Endothelial cell (in vitro differentiated cells): Measurements from ENCODE around the gene F7. TPM values are rescaled to one million over a fixed set of nuclear protein-coding genes. Genes with fewer than 3 reads are reported as not detected.
"Not testable (repeated sequence)": the region's sequence is repeated elsewhere in the genome, so short reads cannot be mapped to it uniquely, and the experiment has no call there.

Experiments used
- DNase-seq: peaks from one replicate; pipeline ENCODE4 v3.0.0; 2021; ENCODE audit warnings: low spot score
- H3K27ac Mint-ChIP-seq: one replicate; pipeline ENCODE4 v1.8.0; 2021; ENCODE audit warnings: mixed read lengths, inconsistent platforms; ENCODE audit not compliant: unreplicated experiment
- H3K27me3 Mint-ChIP-seq: one replicate; pipeline ENCODE4 v1.8.0; 2021; ENCODE audit warnings: mild to moderate bottlenecking, moderate library complexity, mixed read lengths, inconsistent platforms; ENCODE audit not compliant: unreplicated experiment
- H3K36me3 Mint-ChIP-seq: one replicate; pipeline ENCODE4 v1.8.0; 2021; ENCODE audit warnings: mild to moderate bottlenecking, low read depth, mixed read lengths, inconsistent platforms; ENCODE audit not compliant: unreplicated experiment
- H3K4me1 Mint-ChIP-seq: one replicate; pipeline ENCODE4 v1.8.0; 2021; ENCODE audit warnings: mild to moderate bottlenecking, mixed read lengths, inconsistent platforms; ENCODE audit not compliant: unreplicated experiment
- H3K4me3 Mint-ChIP-seq: one replicate; pipeline ENCODE4 v1.8.0; 2021; ENCODE audit warnings: mild to moderate bottlenecking, mixed read lengths, inconsistent platforms; ENCODE audit not compliant: unreplicated experiment
- H3K9me3 Mint-ChIP-seq: one replicate; pipeline ENCODE4 v1.8.0; 2021; ENCODE audit warnings: mixed read lengths, inconsistent platforms; ENCODE audit not compliant: unreplicated experiment
- total RNA-seq: library from RNA; stranded (reverse); fragmentation: NEBNext Ultra II Directional; extraction: Animal tissue kit (Norgen Biotek cat#: 25700); gene quantifications from one replicate; pipeline ENCODE4 v1.2.1, GENCODE V29; 2021; ENCODE audit not compliant: unreplicated experiment
- TF ChIP-seq, protein P1 (sequence below): fragments of 200-600 bp; sonication (generic); IDR thresholded peaks from one replicate; pipeline ENCODE4 v1.5.0; 2021; ENCODE audit warnings: antibody characterized with exemption; ENCODE audit not compliant: unreplicated experiment

F7 gene
- total RNA-seq, 1 donor from 2014 or later = not detected

DNA sequence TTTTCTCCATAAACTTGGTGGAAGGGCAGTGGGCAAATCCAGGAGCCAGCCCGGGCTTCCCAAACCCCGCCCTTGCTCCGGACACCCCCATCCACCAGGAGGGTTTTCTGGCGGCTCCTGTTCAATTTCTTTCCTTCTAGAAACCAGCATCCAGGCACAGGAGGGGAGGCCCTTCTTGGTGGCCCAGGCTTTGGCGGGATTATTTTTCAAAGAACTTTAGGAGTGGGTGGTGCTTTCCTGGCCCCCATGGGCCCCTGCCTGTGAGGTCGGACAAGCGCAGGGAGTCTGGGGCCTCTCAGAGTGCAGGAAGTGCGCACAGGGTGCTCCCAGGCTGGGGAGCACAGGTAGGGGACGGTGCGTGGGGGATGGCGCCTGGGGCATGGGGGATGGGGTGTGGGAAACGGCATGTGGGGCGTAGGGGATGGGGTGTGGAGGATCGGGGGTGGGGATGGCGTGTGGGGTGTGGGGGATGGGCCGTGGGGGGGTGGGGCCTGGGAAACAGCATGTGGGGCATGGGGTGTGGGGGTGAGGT lies 396 bp downstream of the F7 start:
- TF ChIP-seq, protein P1, sequence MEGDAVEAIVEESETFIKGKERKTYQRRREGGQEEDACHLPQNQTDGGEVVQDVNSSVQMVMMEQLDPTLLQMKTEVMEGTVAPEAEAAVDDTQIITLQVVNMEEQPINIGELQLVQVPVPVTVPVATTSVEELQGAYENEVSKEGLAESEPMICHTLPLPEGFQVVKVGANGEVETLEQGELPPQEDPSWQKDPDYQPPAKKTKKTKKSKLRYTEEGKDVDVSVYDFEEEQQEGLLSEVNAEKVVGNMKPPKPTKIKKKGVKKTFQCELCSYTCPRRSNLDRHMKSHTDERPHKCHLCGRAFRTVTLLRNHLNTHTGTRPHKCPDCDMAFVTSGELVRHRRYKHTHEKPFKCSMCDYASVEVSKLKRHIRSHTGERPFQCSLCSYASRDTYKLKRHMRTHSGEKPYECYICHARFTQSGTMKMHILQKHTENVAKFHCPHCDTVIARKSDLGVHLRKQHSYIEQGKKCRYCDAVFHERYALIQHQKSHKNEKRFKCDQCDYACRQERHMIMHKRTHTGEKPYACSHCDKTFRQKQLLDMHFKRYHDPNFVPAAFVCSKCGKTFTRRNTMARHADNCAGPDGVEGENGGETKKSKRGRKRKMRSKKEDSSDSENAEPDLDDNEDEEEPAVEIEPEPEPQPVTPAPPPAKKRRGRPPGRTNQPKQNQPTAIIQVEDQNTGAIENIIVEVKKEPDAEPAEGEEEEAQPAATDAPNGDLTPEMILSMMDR = no peak
- H3K27me3 Mint-ChIP-seq = peaks cover 6% of the 10 kb centered on the region
- no peak for DNase-seq
- no peak overlapping the region for H3K4me3 Mint-ChIP-seq
- no peaks in the 10 kb centered on the region for H3K9me3 Mint-ChIP-seq
- H3K27ac Mint-ChIP-seq = no peak overlapping the region
- peaks cover 4% of the 10 kb centered on the region for H3K36me3 Mint-ChIP-seq
- H3K4me1 Mint-ChIP-seq = no peaks in the 10 kb centered on the region

DNA sequence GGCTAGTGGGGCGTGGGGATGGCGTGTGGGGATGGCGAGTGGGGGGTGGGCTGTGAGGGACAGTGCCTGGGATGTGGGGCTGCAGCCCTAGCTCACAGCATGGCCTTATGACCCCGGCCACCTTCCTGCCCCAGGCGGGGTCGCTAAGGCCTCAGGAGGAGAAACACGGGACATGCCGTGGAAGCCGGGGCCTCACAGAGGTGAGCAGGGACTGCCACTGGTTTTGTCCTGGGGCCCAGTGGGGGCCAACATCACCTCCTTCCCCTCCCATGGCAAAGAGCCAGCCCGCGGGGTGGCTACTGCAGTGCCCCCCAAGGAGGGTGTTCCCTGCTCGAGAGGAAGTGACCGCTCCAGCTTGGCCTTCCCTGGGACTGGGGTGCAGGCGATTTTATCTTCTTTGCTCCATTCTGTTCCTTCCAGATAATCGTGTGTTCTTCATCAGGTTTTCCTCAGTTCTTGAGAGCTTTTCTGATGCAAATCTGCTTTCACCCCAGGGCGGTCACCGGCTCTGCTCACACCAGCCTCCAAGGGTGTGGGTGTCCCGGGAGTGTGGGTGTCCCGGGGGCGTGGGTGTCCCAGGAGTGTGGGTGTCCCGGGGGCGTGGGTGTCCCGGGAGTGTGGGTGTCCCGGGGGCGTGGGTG lies 1.2 kb downstream of the F7 start:
- no peaks in the 10 kb centered on the region for H3K9me3 Mint-ChIP-seq
- no peak for DNase-seq
- no peak overlapping the region for H3K4me3 Mint-ChIP-seq
- H3K4me1 Mint-ChIP-seq = no peaks in the 10 kb centered on the region
- H3K27me3 Mint-ChIP-seq = peaks cover 3% of the 10 kb centered on the region
- no peak overlapping the region for H3K27ac Mint-ChIP-seq
- TF ChIP-seq, protein P1 = no peak
- H3K36me3 Mint-ChIP-seq = peaks cover 4% of the 10 kb centered on the region

DNA sequence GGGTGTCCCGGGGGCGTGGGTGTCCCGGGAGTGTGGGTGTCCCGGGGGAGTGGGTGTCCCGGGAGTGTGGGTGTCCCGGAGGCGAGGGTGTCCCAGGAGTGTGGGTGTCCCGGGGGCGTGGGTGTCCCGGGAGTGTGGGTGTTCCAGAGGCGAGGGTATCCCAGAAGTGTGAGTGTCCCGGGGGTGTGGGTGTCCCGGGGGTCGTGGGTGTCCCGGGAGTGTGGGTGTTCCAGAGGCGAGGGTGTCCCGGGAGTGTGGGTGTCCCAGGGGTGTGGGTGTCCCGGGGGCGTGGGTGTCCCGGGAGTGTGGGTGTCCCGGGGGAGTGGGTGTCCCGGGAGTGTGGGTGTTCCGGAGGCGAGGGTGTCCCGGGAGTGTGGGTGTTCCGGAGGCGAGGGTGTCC lies 2.9 kb downstream of the F7 start:
- not testable (repeated sequence) for H3K27ac Mint-ChIP-seq, H3K27me3 Mint-ChIP-seq, H3K4me1 Mint-ChIP-seq, H3K9me3 Mint-ChIP-seq, DNase-seq, H3K36me3 Mint-ChIP-seq, H3K4me3 Mint-ChIP-seq

DNA sequence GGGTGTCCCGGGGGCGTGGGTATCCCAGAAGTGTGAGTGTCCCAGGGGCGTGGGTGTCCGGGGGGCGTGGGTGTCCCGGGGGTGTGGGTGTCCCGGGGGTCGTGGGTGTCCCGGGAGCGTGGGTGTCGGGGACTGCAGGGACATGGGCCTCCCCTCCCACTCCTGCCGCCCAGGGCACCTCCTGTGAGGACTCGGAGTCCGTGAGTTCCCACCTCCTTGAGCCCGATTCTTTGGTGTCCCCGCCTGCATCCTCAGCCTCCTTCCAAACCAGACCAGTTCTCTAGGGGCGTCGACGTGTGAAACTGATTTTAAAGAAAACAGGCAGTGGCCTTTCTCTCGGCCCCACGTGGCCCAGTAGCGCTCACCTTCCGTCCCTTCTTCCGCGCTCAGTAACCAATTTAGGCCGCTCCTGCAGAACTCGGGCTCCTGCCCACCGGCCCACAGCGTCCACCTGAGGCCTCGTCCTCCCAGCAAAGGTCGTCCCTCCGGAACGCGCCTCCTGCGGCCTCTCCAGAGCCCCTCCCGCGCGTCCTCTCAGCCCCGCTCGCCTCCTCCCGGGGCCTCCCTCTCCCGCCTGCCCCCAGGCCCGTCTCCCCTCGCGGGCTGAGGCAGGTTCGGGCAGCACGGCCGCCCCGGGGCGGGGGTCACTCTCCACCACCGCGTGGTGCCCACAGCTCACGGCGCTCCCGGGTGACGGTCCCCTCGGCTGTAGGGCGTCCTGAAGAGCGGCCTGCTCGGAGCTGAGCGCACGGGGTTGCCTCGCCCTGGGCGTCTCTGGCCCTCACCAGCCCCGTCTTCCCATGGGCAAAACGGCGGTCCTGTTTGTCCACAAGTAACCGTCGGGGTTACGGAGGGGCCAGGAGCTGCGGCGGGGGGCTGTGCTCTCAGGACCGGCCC lies 3.8 kb downstream of the F7 start:
- H3K27ac Mint-ChIP-seq = no peak overlapping the region
- H3K9me3 Mint-ChIP-seq = no peaks in the 10 kb centered on the region
- H3K36me3 Mint-ChIP-seq = no peaks in the 10 kb centered on the region
- no peaks in the 10 kb centered on the region for H3K4me1 Mint-ChIP-seq
- peaks cover 1% of the 10 kb centered on the region for H3K27me3 Mint-ChIP-seq
- H3K4me3 Mint-ChIP-seq = no peak overlapping the region
- DNase-seq = no peak
- TF ChIP-seq, protein P1 = no peak

DNA sequence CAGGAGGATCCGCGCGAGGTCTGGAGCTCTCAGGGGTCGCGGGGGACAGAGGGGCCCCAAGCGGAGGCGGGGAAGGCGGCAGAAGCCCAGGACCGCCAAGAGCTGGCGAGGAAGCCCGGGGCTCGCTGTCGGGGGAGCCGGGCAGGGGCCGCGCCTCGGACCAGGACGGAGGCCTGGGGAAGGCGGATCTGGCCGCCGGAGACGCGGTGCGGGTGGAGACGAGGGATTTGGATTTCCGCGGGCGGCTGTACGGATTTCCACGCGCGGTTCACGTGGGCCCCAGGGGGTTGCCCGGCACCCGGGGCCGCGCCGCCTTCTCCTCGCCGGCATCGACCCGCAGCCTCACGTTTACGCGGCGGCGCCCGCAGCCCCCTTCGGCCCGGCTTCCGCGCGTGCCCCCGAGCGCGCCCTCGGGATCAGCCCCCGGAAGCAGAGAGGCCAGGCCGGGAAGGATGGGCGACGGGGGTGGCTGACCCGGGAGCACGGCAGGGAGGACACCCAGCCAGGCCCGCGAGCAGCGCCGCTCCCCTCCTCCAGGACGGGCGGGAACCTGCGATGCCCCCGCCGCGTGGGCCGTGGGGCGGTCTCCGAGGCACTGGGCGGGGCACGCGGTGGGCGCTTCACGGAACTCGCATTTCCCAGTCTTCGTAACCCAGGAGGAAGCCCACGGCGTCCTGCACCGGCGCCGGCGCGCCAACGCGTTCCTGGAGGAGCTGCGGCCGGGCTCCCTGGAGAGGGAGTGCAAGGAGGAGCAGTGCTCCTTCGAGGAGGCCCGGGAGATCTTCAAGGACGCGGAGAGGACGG lies 4.7 kb downstream of the F7 start:
- H3K27me3 Mint-ChIP-seq = peaks cover 1% of the 10 kb centered on the region
- no peaks in the 10 kb centered on the region for H3K9me3 Mint-ChIP-seq
- TF ChIP-seq, protein P1 = no peak
- no peak for DNase-seq
- H3K36me3 Mint-ChIP-seq = no peaks in the 10 kb centered on the region
- H3K4me1 Mint-ChIP-seq = no peaks in the 10 kb centered on the region
- H3K4me3 Mint-ChIP-seq = no peak overlapping the region
- no peak overlapping the region for H3K27ac Mint-ChIP-seq
